BJ (cell line): Measurements from ENCODE around the gene ESPNL. TPM values are rescaled to one million over a fixed set of nuclear protein-coding genes. Genes with fewer than 3 reads are reported as not detected.

ENCODE experiments used
- CTCF ChIA-PET: fragments of 350-600 bp; formaldehyde crosslinking; extraction: SDS; loops from one replicate; lab custom pipeline; 2021; ENCODE audit warnings: antibody characterized with exemption, inconsistent platforms; lab: Yijun Ruan, JAX
- POLR2A ChIA-PET: fragments of 300-600 bp; sonication (Branson Sonifier 250); formaldehyde crosslinking; extraction: SDS; loops from one replicate; lab custom pipeline; 2021; ENCODE audit warnings: antibody characterized with exemption; lab: Charles Lee
- DNase-seq: peaks from one replicate; pipeline ENCODE4 v3.0.0-alpha.2; 2011; ENCODE audit warnings: low read depth
- H3K27me3 ChIP-seq: 2 replicates; pipeline ENCODE4 v1.6.0; 2011; ENCODE audit warnings: low read length; ENCODE audit not compliant: control insufficient read depth, insufficient read depth
- H3K36me3 ChIP-seq: 2 replicates; pipeline ENCODE4 v1.5.1; 2011; ENCODE audit warnings: low read length; ENCODE audit not compliant: control insufficient read depth, insufficient read depth
- H3K4me3 ChIP-seq: 2 replicates; pipeline ENCODE4 v1.5.1; 2011; ENCODE audit warnings: low read depth, mild to moderate bottlenecking, control low read depth, low read length
- CTCF ChIP-seq: IDR thresholded peaks from 2 replicates; pipeline ENCODE4 v1.5.1; 2011; ENCODE audit warnings: low read depth, mild to moderate bottlenecking, control low read depth, inconsistent platforms, low read length, moderate library complexity; ENCODE audit not compliant: insufficient read depth
- polyA plus RNA-seq: library from polyadenylated mRNA; depleted of rRNA; stranded (reverse); fragments of >200 nt; gene quantifications from 2 replicates; pipeline ENCODE4 v1.2.3, GENCODE V29; 2011

Gene ESPNL
- polyA plus RNA-seq, 1 experiment, result 2.1 TPM

GRCh38 chr2:238131761-238132462 is 31.8 kb downstream of the ESPNL start:
- POLR2A ChIA-PET, result no interaction called here
- no peaks in the 10 kb centered on the region for H3K27me3 ChIP-seq
- no peaks in the 10 kb centered on the region for H3K36me3 ChIP-seq
- TF ChIP-seq CTCF, result no peak
- no peak overlapping the region for H3K4me3 ChIP-seq
- CTCF ChIA-PET, result no interaction called here
- no peak for DNase-seq

GRCh38 chr2:238132463-238133450 is 32.6 kb downstream of the ESPNL start:
- CTCF ChIA-PET, result interaction anchor here (0.5 to 0.6 kb wide), 2 partner anchors 11 to 110 kb away, joined by 3 read pairs; no protein-coding TSS in a partner anchor
- no peak for TF ChIP-seq CTCF
- Histone ChIP-seq H3K27me3 (no peaks in the 10 kb centered on the region), H3K36me3 (no peaks in the 10 kb centered on the region), H3K4me3 (no peak overlapping the region)
- POLR2A ChIA-PET, result no interaction called here
- DNase-seq, result no peak

GRCh38 chr2:238133499-238134392 is 33.6 kb downstream of the ESPNL start:
- CTCF ChIA-PET, result interaction anchor here (0.6 to 1.3 kb wide), 2 partner anchors 8 to 10 kb away, joined by 3 to 4 read pairs; no protein-coding TSS in a partner anchor
- Histone ChIP-seq H3K27me3 (no peaks in the 10 kb centered on the region), H3K36me3 (no peaks in the 10 kb centered on the region), H3K4me3 (no peak overlapping the region)
- no peak for DNase-seq
- POLR2A ChIA-PET, result no interaction called here
- 0 out of 2 replicates have a peak, but pooled peaks have one; percentile 2 for TF ChIP-seq CTCF

- no peak for DNase-seq
- Histone ChIP-seq H3K36me3 (no peaks in the 10 kb centered on the region), H3K4me3 (no peak overlapping the region), H3K27me3 (no peaks in the 10 kb centered on the region)
- ChIA-PET CTCF (interaction anchor here (1.3 kb wide), 1 partner anchor 9 kb away, joined by 4 read pairs; no protein-coding TSS in a partner anchor), POLR2A (no interaction called here)
- no peak for TF ChIP-seq CTCF
These were observed 34.2 kb downstream of the ESPNL start for GRCh38 chr2:238134393-238134785.
